HG03108 (cell line): Measurements from ENCODE around the gene SLC12A5.

Source experiments
- ATAC-seq: cut with Tn5 transposase; IDR thresholded peaks from one replicate; pipeline ENCODE4 v1.9.1; 2021; ENCODE audit warnings: moderate library complexity; ENCODE audit not compliant: unreplicated experiment

Gene SLC12A5

DNA sequence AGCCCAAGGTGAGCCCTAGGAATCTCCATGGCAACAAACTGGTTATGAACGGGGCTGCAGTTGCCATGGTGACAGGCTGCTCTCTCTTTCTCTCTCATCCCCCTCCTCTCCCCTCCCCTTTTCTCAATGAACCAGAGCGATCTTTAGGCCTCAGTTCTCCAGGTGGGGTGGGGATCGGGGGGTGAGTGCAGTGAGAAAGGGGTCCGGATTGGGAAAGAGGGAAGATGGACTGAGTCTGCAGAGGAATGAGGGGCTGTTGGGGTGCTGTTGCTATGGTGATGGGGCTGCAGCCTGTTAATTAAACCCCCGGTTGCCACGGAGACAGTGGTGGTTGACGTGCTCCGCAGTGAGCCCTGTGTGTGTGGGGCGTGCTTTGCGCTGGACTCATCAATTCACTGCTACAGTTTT, 3.6 kb upstream of the SLC12A5 start:
- ATAC-seq, result no peak

DNA sequence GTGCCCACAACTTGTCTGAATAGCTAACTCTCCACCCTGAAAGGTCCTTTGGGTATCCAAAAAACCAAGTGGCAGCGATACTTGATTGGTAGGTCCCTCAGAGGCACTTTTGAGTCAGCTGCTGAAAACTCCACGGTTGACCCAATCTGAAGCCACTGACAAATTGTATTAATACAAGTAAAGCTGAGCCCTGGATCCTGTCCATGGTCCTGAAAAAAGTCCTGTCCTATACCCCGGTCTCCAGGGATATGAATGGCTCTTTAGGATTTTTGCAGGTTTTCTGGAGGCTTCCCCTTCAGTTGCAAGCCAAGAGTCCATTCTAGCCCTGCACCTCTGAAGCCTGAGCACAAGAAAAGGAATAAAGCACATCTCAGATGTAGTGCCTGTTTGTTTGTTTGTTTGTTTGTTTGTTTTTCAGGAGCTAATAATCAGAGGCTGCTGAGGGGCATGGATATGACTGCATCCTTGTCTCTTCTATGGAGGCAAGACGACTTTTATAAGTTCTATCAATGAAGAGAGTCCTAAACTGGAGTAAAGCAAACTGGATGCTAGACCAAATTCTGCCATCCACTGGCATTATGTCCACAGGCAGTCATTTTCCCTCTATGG, 1.7 kb upstream of the SLC12A5 start:
- no peak for ATAC-seq

DNA sequence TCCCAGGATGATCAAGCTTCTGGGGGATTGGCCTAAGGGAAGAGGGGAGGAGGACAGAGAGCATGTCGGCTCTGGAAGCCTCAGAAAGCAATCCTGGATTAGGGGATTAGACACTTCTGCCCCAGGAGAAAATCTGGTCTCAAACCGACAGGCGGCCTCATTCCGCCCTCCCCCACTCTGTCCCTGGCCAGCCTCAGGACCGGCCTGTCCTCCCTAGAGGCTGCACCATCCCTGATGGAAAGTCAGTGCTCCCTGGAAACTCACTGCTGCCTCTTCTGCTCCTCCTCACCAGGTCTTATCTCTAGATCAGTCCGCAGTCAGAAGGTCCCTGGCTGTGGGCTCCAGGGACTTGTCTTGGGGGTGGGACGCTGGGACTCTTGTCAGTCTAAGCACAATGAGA, 905 bp upstream of the SLC12A5 start:
- no peak for ATAC-seq

DNA sequence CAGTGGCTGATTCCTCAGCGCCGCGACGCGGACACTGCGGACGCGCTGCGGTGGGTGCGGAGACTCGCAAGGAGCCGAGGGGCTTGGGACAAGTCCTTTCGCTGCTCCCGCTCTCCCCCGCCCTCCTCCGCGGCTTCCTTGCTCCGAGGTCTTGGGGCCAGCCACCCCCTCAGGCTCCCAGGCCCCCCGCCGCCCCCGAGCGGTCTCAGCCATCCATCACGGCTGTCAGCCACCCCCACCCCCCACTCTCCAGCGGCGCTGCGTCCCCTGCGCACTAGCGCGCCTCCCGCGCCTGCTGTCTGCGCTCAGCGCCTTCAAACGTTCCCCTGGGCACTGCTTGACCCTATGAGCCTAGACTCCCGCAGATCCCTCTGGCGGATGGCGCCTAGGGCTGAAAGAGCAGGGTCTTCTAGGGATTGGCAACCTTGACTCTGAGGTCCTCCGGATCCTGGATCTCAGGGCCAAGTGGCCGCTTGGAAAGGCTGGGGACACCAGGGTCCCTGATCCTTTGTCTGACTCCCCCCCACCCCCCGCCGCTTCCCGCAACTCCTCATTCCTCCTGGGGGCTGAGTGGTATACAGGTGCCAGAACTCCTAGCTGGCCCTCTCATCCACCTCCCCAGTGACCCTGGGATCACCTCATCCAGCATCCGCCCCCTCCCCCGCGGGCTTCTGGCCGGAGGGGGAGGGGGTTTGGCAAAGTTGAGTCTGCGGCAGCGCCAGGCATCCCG, 1.4 kb downstream of the SLC12A5 start:
- no peak for ATAC-seq

DNA sequence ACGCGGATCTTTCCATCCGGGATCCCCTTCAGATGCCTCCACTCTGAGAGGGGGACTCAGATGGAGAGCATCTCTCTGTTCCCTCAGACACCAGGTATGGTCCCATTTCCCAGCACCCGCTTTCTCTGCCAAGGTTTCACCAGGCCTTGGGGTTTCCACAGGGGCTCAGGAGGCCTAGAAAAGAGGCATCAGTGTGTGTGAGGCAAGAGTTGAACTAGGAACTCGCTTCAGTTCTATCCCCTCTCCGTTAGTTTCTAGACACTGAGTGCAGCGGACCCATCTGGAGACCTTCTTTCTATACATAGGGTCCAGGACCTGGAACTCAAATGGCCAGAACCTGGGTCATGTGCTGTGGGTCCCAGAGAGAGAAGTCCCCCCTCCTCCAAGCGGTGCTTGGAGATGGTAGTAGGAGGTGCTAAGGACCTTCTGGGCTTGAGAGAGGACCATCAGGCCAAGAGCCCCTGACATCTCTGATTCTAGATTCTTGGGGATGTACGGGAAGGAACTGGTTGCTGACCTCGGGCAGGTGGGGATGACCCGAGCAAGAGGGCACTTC, 2.1 kb downstream of the SLC12A5 start:
- ATAC-seq, result no peak

DNA sequence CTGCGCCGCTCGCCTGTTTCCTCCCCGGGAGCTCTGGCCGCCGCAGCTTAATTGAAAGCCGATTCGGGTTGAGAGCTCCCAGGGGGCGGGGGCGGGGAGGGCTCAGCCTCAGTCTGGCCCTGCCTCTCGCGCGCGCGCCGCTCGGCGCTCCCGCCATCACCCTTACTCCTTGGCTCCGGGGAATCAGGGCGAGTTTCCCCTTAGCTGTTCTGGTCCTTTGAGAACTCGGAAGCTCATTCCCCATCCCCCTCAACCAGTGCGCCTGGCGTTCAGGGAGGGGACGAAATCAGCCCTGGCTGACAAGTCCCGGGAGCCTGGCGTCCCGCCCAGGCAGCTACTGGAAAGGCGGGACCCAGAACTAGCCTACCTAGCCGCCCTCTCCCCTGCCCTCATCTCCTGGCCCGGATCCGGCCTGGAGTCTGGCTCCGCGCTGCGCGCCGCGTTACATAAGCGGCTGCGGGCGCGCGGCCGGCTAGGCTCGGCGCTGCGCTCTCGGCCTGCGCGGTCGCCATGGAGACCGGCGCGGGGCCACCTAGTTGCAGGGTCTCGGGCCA, 2.8 kb downstream of the SLC12A5 start:
- ATAC-seq, result no peak

DNA sequence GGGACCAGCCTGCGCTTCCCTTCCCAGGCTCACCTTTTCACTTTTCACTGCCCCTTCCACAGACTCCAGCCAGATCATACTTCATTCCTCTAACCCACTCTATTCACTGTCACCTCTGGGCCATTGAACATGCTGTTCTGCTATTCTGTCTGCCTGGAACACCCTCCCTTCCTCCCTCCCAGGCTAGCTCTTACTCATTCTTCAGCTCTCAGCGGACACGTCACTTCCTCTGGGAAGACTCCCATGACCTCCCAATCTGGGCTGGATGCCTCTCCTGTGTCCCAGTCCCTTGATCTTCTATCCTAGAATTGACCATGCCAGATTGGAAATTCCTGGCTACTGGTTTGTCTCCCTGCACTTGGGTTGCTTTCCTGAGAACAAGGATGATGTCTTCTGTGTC, 5.0 kb downstream of the SLC12A5 start:
- no peak for ATAC-seq

DNA sequence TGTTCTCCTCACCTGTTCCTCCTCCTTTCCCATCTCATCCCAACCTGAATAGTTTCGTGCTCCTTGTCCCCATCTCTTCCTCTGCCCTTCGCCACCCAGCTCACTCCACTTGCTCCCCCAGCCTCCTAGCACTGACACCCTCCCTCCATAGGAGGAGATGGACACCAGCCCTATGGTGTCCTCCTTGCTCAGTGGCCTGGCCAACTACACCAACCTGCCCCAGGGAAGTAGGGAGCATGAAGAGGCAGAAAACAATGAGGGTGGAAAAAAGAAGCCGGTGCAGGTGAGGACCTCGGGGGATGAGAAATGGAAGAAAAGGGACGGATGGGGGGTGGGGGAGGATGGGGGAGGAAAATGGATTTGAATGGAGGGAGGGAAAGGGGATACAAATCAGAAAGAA, 6.2 kb downstream of the SLC12A5 start:
- ATAC-seq, result no peak

DNA sequence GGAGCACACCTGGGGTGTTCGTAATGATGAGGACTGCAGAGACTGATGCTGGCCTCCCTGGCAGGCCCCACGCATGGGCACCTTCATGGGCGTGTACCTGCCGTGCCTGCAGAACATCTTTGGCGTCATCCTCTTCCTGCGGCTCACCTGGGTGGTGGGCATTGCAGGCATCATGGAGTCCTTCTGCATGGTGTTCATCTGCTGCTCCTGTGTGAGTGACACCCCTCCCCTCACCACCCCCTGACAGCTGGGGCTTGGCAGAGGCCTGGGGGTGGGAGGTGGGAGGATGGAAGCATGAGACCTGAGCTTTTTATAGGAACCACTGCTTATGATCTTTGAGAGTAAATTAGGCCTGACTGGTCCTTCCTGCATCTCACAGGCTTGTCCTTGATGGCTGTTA, 6.7 kb downstream of the SLC12A5 start:
- no peak for ATAC-seq

DNA sequence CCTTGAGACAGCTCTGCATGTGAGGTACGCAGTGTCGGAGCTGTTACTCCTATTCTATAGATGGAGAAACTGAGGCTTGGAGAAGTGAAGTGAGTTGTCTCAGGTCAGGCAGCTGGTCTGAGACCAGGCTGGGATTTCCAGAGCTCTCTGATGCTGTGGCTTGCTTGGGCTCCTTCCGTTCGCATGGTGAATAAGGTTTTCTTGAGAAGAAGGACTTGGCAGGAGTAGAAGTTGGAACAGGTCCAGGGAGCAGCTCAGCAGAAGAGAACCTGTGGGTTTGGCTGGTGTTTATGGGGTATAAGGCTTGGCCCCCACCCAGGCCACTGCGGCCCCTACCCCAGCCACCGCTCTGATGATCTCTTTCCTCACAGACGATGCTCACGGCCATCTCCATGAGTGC, 7.4 kb downstream of the SLC12A5 start:
- no peak for ATAC-seq

DNA sequence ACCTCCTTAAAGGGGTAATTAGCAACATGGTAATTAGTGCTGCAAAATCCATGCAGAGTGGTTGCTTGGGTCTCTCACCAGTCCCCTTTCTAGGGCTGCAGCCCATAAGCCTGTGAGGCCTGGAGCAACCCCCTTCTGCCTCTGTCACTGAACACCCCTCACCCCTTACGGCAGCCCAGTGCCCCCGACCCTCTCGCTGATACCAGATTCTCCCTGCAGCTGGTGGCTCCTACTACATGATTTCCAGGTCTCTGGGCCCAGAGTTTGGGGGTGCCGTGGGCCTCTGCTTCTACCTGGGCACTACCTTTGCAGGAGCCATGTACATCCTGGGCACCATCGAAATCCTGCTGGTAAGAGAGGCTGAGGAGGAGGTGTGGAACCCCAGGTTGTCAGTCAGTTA, 8.0 kb downstream of the SLC12A5 start:
- ATAC-seq, result no peak

DNA sequence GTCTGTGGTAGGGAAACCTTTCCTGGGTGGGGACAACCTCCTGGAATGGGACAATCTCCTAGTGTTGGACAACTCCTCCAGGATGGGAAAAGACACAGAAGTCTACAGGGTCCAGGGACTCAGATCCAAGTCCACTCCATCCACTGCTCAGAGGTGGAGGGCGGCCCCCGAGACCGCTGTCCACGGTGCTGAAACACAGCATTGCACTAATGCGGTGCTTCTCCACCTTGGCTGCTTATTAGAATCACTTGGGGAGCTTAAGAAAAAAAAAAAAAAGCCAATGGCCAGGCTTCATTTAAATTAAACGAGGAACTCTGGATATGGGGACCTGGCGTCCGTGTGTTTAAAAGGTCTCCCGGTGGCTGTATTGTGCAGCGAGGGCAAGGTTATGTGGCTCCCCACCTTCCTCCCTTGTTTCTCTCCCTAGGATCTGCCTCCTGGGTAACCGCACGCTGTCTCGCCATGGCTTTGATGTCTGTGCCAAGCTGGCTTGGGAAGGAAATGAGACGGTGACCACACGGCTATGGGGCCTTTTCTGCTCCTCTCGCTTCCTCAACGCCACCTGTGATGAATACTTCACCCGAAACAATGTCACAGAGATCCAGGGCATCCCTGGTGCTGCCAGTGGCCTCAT, 12.0 kb downstream of the SLC12A5 start:
- ATAC-seq, result no peak

DNA sequence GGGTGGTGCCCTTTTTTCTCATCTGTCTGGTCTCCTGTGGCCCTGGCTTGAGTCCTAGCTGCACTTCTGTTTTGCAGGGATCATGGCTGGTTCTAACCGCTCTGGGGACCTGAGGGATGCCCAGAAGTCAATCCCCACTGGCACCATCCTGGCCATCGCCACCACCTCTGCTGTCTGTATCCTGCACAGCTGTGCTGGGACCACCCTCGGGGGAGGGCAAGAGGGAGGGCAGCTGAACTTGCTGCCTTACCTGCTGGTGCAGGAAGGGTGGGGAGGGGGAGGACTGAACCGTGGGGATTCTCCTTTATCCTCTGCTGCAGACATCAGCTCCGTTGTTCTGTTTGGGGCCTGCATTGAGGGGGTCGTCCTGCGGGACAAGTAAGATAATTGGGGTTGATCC, 14.5 kb downstream of the SLC12A5 start:
- ATAC-seq, result no peak

DNA sequence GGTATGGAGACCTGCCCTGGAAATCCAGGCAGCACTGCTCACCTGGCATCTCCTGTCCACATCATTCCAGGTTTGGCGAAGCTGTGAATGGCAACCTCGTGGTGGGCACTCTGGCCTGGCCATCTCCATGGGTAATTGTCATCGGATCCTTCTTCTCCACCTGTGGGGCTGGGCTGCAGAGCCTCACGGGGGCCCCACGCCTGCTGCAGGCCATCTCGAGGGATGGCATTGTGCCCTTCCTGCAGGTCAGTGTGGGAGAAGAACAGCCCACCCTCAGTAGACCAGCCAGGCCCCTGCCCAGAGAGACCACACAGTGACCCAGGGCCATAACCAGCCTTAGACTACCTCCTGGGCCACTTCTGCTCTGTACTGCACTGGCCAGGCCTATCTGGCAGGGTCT, 15.9 kb downstream of the SLC12A5 start:
- ATAC-seq, result no peak

DNA sequence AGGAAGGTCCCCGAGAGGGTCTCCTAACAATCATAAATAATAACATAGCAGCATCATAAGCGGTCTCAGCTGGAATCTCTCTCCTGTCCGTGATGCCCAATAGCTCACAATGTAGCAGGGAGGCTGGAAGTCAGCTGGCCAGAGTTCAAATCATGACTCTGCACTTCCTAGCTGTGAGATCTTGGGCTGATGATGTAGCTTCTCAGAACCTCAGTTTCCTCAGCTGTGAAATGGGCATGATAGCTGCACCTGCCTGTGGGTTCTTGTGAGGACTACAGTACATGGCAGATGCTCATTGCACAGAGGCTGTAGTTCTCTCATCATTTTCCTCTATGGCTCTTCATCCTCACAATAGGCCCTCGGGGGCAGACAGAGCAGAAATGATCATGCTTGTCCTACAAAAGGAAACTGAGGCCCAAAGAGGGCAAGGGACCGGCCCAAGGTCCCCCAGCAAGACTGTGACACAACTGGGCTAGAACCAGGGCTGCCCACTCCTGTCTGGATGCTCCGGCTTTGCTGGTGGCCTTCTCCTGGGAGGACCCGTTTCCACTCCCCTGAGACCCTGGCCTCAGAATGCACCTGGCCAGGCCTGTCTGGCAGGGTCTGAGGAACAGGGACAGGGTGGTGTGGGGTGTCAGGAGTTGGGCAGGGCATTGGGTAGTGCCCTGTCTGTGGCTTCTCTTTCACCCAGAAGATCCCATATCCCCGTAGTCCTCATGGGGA, 17.7 kb downstream of the SLC12A5 start:
- ATAC-seq, result no peak

DNA sequence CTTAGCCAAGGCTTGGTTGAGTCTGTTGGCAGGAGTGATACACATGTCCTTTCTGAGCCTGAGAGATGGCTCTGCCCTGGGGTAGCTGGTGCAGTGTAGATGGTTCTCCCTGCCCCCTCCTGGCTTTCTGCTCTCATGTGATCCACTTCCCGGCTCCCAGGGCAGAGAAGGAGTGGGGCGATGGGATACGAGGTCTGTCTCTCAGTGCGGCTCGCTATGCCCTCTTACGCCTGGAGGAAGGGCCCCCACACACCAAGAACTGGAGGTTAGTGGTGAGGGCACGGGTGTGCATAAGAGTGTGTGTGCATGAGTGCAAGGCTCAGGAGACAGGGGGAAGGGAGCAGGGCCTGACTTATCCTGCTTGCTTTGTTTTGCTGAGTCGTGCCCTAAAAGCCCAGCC, 18.8 kb downstream of the SLC12A5 start:
- ATAC-seq, result no peak

DNA sequence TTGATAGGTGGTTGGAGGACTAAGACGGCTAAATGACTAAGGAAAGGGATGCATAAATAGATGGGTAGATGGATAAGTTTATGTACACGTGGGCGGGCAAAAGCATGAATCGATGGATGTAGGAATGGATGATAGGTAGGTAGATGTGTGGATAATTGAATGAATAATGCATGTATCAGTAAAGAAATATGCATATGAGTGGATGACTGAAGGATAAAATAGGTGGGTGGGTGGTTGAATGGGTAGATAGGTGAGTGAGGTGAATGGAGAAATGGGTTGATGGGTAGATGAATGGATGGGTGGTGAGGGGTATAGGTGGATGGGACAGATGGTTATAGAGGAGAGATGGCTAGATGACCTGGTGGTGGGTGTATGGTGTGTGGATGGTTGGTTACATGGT, 20.2 kb downstream of the SLC12A5 start:
- no peak for ATAC-seq

DNA sequence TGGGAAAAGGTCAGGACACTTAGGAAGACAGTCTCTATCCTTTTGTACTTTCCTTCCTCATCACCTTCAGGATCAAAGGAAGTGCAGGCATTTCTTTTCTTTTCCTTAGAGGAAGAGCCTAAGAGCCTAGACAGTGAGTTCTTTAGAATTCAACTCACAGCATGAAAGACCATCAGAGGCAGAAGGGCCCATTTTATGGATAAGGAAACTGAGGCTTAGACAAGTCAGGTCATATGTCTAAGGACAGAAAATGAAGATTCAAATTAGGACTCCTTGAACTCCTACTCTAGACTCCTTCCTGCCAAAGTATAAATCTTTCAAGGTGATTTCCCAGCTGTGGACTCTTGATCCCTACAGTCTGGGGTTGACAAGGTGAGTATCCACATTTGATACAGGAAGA, 20.8 kb downstream of the SLC12A5 start:
- ATAC-seq, result no peak

DNA sequence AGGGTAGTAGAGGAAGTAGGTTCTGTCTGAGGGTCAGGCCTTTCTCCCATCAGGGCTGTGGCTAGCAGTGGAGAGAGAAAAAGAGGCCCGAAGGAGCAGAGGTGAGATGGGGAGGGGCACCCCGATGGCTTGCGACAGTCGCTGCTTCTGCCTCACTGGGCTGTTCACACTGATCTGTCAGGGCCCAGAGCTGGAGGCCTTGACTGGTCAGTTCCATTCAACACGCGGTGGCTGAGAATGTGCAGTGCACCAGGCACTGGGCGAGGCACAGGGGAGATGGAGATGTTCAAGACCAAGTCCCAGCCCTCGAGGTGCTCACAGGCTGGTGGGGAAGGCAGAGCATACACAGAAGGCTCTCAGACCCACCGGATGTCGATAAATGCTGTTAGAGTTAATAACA, 21.4 kb downstream of the SLC12A5 start:
- no peak for ATAC-seq

DNA sequence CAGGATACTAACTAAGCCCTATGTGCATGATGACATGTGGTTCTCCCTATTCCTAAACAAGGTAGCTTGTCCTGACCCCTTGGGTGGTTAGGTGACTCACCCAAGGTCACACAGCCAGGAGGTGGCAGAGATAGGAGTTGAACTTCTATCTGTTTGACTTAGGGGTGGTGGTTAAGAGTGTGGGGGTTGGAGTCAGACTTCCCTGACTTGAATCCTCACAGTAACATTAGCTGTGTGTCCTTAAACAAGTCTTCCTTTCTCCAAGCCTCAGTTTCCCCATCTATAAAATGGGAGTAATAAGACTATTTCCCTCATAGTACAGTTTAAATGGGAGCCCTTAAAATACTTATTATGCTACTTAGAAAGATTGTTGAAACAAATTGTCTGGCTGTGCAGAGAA, 21.9 kb downstream of the SLC12A5 start:
- ATAC-seq, result no peak

DNA sequence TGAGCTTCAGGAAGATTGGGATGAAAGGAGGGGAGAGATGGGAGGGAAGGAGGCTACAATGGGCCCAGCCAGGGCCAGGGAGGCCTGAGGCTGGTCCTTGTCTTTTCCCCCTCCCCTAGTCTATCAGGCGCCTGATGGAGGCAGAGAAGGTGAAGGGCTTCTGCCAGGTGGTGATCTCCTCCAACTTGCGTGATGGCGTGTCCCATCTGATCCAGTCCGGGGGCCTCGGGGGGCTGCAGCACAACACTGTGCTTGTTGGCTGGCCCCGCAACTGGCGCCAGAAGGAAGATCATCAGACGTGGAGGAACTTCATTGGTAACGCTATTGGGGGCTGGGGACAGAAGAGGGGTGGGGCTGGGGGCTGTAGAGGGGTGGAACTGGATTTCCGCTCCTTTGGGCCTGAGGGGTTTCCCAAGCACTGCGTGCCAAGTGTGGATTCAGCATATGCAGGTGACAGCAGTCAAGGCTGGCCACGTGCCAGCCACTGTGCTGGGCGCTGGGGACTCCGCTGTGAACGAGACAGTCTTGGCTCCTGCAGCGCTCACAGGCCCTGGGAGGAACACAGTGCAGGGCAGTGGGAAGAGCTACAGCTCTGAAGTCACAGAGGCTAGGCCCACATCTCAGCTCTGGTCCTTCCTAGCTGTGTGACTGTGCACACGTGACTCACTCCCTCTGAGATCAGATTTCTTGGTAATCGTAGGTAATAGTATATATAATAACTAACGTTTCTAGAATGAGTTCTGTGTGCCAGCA, 22.7 kb downstream of the SLC12A5 start:
- no peak for ATAC-seq
